Upper lobe of left lung (tissue), 6 donors: ENCODE results near the gene DDN. TPM values are rescaled to one million over a fixed set of nuclear protein-coding genes. Genes with fewer than 3 reads are reported as not detected.

ENCODE experiments used
- ATAC-seq, 2 donors: fragments of 200-7000 bp; cut with Tn5 transposase; one replicate each; pipeline ENCODE4 v1.9.1; 2022; ENCODE audit warnings: mild to moderate bottlenecking in 2 of 2, moderate library complexity in 2 of 2; ENCODE audit not compliant: low FRiP score in 2 of 2
- DNase-seq, 2 donors: peaks; one replicate each; pipeline ENCODE4 v3.0.0-alpha.2; 2019 to 2020
- H3K27ac ChIP-seq, 4 donors: fragments of 200-600 bp; sonication (generic); one replicate each; pipeline ENCODE4 v1.5.1; 2016 to 2019
- H3K27me3 ChIP-seq, 4 donors: fragments of 200-600 bp; sonication (generic); one replicate each; pipeline ENCODE4 v1.5.1; 2017 to 2019
- H3K36me3 ChIP-seq, 4 donors: fragments of 200-600 bp; sonication (generic); one replicate each; pipeline ENCODE4 v1.5.1; 2016 to 2019
- H3K4me1 ChIP-seq, 4 donors: fragments of 200-600 bp; sonication (generic); one replicate each; pipeline ENCODE4 v1.5.1; 2018 to 2019
- H3K4me3 ChIP-seq, 4 donors: fragments of 200-600 bp; sonication (generic); one replicate each; pipeline ENCODE4 v1.5.1; 2017 to 2019; ENCODE audit warnings: mild to moderate bottlenecking in 2 of 4, moderate library complexity in 1 of 4
- H3K9me3 ChIP-seq, 4 donors: fragments of 200-600 bp; sonication (generic); one replicate each; pipeline ENCODE4 v1.5.1; 2018 to 2019
- CTCF ChIP-seq, 6 experiments: fragments of 450-650 bp in 4 of 6; fragments of 200-600 bp in 2 of 6; sonication (generic) in 2 of 6; IDR thresholded peaks; one replicate each; pipeline ENCODE4 v1.5.1; 2016 to 2019; ENCODE audit warnings: antibody characterized with exemption in 6 of 6
- EP300 ChIP-seq, 4 donors: sonication (generic); formaldehyde crosslinking; IDR thresholded peaks; one replicate each; pipeline ENCODE4 v1.5.1; 2017; ENCODE audit warnings: antibody characterized with exemption in 4 of 4, control low read depth in 2 of 4
- POLR2A ChIP-seq, 4 donors: fragments of 450-650 bp; IDR thresholded peaks; one replicate each; pipeline ENCODE4 v1.5.1; 2016 to 2017; ENCODE audit warnings: antibody characterized with exemption in 4 of 4, mild to moderate bottlenecking in 2 of 4
- POLR2AphosphoS5 ChIP-seq, 2 donors: sonication (generic); formaldehyde crosslinking; IDR thresholded peaks; one replicate each; pipeline ENCODE4 v1.5.1; 2017; ENCODE audit warnings: antibody characterized with exemption in 2 of 2
- WGBS, 2 donors: methylation state at CpG; one replicate each; pipeline ENCODE4 v1.1.5; 2017 to 2018; 5-methylcytosine and 5-hydroxymethylcytosine counted together
- total RNA-seq, 6 donors: library from RNA; depleted of rRNA in 4 of 6; stranded (reverse); fragments of >200 nt in 4 of 6; gene quantifications; one replicate each; pipeline versions ENCODE4 v1.1.0 to v1.2.1, GENCODE V29; 2016 to 2021
- donor health status: DM: no; HTN: no; CAD: no; lungs with moderate emphysema.
- donor health status: DM: no; HTN: yes; CAD: no; lungs with severe emphysema.

The DDN gene
- total RNA-seq, 6 donors from 2014 or later: 0.13 to 0.30 (median 0.18) TPM; not detected in 2

GRCh38 chr12:48960834-48961233, 38.3 kb downstream of the DDN start:
- no peak for ATAC-seq
- H3K36me3 ChIP-seq: no peaks in the 10 kb centered on the region
- H3K27ac ChIP-seq: no peak overlapping the region
- peaks cover 11 to 12% (median 12%) of the 10 kb centered on the region in 4 donors for H3K4me1 ChIP-seq
- H3K4me3 ChIP-seq: no peak overlapping the region
- no peak for TF ChIP-seq POLR2AphosphoS5 (IDR thresholded peaks at IDR 0.05)
- TF ChIP-seq POLR2A (IDR thresholded peaks at IDR 0.05): no peak
- TF ChIP-seq CTCF (IDR thresholded peaks at IDR 0.05): no peak
- no peak for TF ChIP-seq EP300 (IDR thresholded peaks at IDR 0.05)
- DNase-seq: no peak
- H3K9me3 ChIP-seq: no peaks in the 10 kb centered on the region
- WGBS, 2 donors: 56 to 75% methylated on average over 3 of the region's 3 CpGs
- no peaks in the 10 kb centered on the region for H3K27me3 ChIP-seq

GRCh38 chr12:48958049-48958388, 41.2 kb downstream of the DDN start:
- 14 to 18% methylated on average over 3 of the region's 3 CpGs for WGBS, 2 donors
- Histone ChIP-seq H3K9me3 (no peaks in the 10 kb centered on the region), H3K4me1 (peaks cover 25 to 27% (median 27%) of the 10 kb centered on the region in 4 donors), H3K4me3 (peak overlapping the region in 3 of 4 donors; percentile 71 to 100 (median 100)), H3K27ac (peak overlapping the region in 2 of 4 donors; percentile 90 to 96), H3K36me3 (peaks cover 0 to 17% (median 0%) of the 10 kb centered on the region in 4 donors), H3K27me3 (no peaks in the 10 kb centered on the region)
- ATAC-seq (no peak), DNase-seq (no peak)
- TF ChIP-seq CTCF (IDR thresholded peaks at IDR 0.05): no peak
- TF ChIP-seq POLR2AphosphoS5 (IDR thresholded peaks at IDR 0.05): no peak
- no peak for TF ChIP-seq POLR2A (IDR thresholded peaks at IDR 0.05)
- no peak for TF ChIP-seq EP300 (IDR thresholded peaks at IDR 0.05)

GRCh38 chr12:48957141-48958048, 41.8 kb downstream of the DDN start, which contains the start of gene ARF3:
TSS of gene ARF3 (minus strand) at chr12:48957487. CDS start at chr12:48941095, 16,392 bp downstream.
- Histone ChIP-seq H3K27me3 (no peaks in the 10 kb centered on the region), H3K4me1 (peaks cover 25 to 27% (median 27%) of the 10 kb centered on the region in 4 donors), H3K36me3 (peaks cover 0 to 24% (median 0%) of the 10 kb centered on the region in 4 donors), H3K9me3 (no peaks in the 10 kb centered on the region), H3K4me3 (peak within 1 kb of the TSS; percentile 71 to 100 (median 98)), H3K27ac (peak within 1 kb of the TSS; percentile 78 to 96 (median 91))
- ATAC-seq (peak; percentile 96), DNase-seq (peak; percentile 96 to 97)
- 0 to 2% methylated on average over 39 to 56 of the region's 58 CpGs for WGBS, 2 donors
- TF ChIP-seq POLR2A (IDR thresholded peaks at IDR 0.05): peak in 3 of 4 donors; percentile 45 to 79 (median 75)
- TF ChIP-seq POLR2AphosphoS5 (IDR thresholded peaks at IDR 0.05): peak; percentile 91 to 93
- TF ChIP-seq EP300 (IDR thresholded peaks at IDR 0.05): no peak
- TF ChIP-seq CTCF (IDR thresholded peaks at IDR 0.05): peak in 1 of 6 experiments; percentile 11

GRCh38 chr12:48956279-48957140, 42.7 kb downstream of the DDN start:
- 0% methylated on average over 27 to 28 of the region's 29 CpGs for WGBS, 2 donors
- ATAC-seq: peak; percentile 93 to 94

More at GRCh38 chr12:48956279-48957140, 42.7 kb downstream of the DDN start:
- peak; percentile 83 to 92 for DNase-seq
- no peaks in the 10 kb centered on the region for H3K27me3 ChIP-seq
- H3K36me3 ChIP-seq: peaks cover 0 to 33% (median 0%) of the 10 kb centered on the region in 4 donors
- H3K27ac ChIP-seq: peak overlapping the region; percentile 78 to 96 (median 91)
- peak overlapping the region; percentile 71 to 100 (median 98) for H3K4me3 ChIP-seq
- H3K9me3 ChIP-seq: no peaks in the 10 kb centered on the region
- peaks cover 25 to 27% (median 27%) of the 10 kb centered on the region in 4 donors for H3K4me1 ChIP-seq
- TF ChIP-seq POLR2AphosphoS5 (IDR thresholded peaks at IDR 0.05) (peak; percentile 53 to 57), CTCF (IDR thresholded peaks at IDR 0.05) (peak in 2 of 6 experiments; percentile 16 to 23), POLR2A (IDR thresholded peaks at IDR 0.05) (peak in 1 of 4 donors; percentile 36), EP300 (IDR thresholded peaks at IDR 0.05) (peak in 3 of 4 donors; percentile 25 to 35 (median 31))
